ENCODE measurements around the gene RFX6.
"Not testable (repeated sequence)": the region's sequence is repeated elsewhere in the genome, so short reads cannot be mapped to it uniquely, and the experiment has no call there.

Gene RFX6

GRCh38 chr6:116876635-116877611 is at the start of gene RFX6:
Gene RFX6, plus strand, starts transcription at chr6:116877242. Its CDS starts 34 bp downstream, at chr6:116877276.
- in situ Hi-C loops (cut with HindIII; ENCODE audit: low sequenced_read_pairs) = no loop called here

GRCh38 chr6:116827561-116828240 is 49.3 kb upstream of the RFX6 start:
- in situ Hi-C loops (cut with HindIII; ENCODE audit: low sequenced_read_pairs) = no loop called here

GRCh38 chr6:116828983-116829382 is 48.1 kb upstream of the RFX6 start, which contains the start of gene GPRC6A:
Gene GPRC6A, minus strand, starts transcription at chr6:116829083. Its CDS starts 70 bp downstream, at chr6:116829013.
- in situ Hi-C loops (cut with HindIII; ENCODE audit: low sequenced_read_pairs) = no loop called here

DNA sequence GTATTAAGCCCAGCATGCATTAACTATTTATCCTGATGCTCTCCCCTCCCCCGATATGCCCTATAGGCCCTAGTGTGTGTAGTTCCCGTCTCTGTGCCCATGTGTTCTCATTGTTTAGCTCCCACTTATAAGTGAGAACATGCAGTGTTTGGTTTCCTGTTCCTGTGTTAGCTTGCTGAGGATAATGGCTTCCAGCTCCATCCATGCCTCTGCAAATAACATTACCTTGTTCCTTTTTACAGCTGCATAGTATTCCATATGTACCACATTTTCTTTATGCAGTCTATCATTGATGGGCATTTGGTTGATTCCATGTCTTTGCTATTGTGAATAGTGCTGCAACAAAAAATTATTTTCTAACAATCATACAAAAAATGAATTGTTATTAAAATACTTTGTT is 42.5 kb upstream of the RFX6 start:
- in situ Hi-C loops (cut with HindIII; ENCODE audit: low sequenced_read_pairs) = not testable (repeated sequence)

GRCh38 chr6:116836606-116837342 is 40.3 kb upstream of the RFX6 start:
- in situ Hi-C loops (cut with HindIII; ENCODE audit: low sequenced_read_pairs) = no loop called here

DNA sequence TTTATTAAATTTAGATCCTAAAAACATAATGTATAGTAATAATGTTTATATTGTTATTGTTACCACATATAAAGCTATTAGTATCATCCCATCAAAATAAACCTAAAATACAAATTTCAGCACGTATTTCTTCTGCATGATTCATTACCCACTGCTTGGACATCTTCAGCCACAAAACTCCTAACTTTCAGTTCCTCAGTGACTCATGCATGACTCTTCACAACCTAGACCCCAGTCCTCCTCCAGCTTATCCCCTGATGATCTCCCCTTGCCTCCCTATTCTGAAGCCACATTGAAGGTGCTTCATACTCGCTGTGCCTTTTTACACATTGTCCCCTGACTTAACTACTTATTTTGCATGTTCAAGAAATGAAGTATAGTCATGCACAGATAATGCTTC is 37.0 kb upstream of the RFX6 start:
- in situ Hi-C loops (cut with HindIII; ENCODE audit: low sequenced_read_pairs) = no loop called here

DNA sequence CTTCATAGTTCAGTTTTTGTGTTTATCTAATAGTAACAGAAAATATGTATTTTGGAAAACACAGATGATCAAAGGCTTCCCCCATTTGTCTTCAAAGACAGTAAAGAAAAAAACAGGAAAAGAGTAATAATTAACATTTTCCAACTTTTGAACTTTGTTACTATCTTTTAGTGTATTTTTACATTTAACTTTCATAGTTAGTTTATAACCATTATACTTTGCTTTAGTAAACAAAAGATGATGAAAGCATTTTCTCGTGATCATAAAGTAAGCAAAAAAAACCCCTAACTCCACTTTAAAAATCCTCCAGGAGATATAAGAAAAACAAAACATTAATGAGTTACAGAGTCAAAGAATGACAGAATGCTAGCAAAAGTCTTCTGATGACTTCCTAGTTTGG is 34.6 kb upstream of the RFX6 start:
- in situ Hi-C loops (cut with HindIII; ENCODE audit: low sequenced_read_pairs) = no loop called here

DNA sequence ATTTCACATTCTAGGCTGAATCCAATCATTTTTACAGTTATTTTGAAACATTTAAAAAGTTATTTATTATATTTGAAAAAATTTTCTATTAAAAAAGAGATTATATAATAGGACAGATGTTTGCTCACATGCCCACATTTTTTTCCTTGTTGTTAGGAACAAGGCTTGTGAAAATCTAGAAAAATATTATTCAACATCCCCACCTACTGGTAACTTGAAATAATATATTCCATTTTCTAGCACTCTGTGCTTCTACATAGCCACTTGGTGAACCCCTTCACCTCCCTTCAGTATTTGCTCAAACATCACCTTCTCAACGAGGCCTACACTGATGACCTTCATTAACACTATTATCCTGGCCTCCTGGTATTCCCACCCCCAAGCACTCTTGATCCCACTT is 29.8 kb upstream of the RFX6 start:
- in situ Hi-C loops (cut with HindIII; ENCODE audit: low sequenced_read_pairs) = no loop called here

DNA sequence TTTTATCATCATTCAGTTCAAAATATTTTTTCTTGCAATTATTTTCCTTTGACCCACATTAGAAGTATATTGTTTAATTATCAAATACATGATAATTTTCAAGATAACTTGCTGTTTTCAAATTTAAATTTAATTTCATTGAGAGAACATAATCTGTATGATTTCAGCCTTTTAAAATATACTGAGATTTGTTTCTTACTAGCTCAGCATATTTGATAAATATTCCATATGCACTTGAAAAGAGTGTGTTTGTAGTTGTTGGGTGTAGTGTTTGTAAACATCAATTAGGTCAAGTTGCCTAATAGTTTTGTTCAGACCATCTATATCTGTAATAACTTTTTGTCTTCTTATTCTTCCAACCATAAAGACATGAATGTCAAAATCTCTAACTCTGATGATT is 19.0 kb upstream of the RFX6 start:
- in situ Hi-C loops (cut with HindIII; ENCODE audit: low sequenced_read_pairs) = no loop called here

- in situ Hi-C loops (cut with HindIII; ENCODE audit: low sequenced_read_pairs) = no loop called here
Measured at GRCh38 chr6:116859264-116859663, 17.8 kb upstream of the RFX6 start.

GRCh38 chr6:116866281-116866871 is 10.7 kb upstream of the RFX6 start:
- in situ Hi-C loops (cut with HindIII; ENCODE audit: low sequenced_read_pairs) = no loop called here

DNA sequence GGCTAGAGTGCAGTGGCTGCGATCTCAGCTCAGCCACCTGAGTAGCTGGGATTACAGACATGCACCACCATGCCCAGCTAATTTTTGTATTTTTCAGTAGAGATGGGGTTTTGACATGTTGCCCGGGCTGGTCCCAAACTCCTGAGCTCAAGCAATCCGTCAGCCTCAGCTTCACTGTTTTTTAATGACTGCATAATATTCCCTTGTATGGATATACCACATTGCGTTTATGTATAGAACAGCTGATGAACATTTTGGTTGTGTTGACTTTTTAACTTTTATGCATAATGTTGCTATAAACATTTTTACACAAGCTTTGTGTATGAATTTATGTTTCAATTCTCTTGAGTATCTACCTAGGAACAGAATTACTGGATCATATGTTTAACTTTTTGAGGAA is 4.3 kb upstream of the RFX6 start:
- in situ Hi-C loops (cut with HindIII; ENCODE audit: low sequenced_read_pairs) = no loop called here

DNA sequence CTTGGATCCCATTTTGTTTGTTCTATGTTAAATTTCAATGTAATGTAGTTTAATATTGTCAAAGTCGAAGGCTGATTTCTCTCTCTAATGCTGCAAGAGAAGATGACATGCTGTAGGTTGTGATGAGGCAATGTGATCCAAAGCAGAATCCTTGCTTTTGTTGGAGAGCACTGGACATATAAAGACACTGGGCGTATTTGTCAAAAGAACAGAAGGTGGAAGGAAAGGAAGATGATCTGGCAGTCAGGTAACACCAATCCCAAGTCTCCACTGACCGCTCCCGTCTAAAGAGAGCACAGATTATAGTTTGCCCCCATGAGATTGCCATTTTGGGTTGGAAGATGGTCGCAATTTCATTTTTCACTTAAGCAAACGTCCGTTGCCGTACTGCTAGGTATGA is 935 bp upstream of the RFX6 start:
- in situ Hi-C loops (cut with HindIII; ENCODE audit: low sequenced_read_pairs) = no loop called here

DNA sequence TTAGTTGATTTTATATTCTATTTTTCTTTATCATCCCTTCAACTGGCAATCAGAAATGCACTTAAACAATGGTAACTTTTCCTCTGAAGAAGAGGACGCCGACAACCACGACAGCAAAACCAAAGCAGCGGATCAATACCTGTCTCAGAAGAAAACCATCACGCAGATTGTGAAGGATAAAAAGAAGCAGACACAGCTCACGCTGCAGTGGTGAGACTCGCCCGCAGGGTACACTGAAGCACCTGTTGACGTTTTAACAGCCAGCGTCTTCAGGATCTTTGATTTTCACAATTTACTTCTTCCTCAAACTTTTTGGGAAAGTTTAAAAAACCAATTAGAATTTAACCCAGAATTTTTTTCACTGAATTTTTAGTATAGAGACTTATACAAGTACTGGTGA is 701 bp downstream of the RFX6 start:
- in situ Hi-C loops (cut with HindIII; ENCODE audit: low sequenced_read_pairs) = no loop called here

DNA sequence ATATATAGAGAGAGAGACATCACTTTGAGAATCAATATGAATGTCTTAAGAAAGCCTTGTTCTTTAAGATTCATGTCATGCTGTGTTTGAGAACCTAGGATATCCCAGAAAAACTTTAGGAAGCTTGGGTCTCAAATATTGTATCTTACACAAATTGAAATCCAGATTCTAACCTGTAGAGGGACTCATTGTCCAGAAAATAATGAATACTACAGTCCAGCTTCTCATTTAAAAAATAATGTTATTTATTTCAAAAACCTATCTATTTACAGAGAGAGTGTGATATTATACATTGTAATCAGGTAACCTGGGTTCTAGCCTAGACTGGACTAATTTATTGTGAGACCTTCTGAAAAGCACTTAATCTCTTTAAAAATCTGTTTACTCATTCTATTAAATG is 4.2 kb downstream of the RFX6 start:
- in situ Hi-C loops (cut with HindIII; ENCODE audit: low sequenced_read_pairs) = no loop called here

DNA sequence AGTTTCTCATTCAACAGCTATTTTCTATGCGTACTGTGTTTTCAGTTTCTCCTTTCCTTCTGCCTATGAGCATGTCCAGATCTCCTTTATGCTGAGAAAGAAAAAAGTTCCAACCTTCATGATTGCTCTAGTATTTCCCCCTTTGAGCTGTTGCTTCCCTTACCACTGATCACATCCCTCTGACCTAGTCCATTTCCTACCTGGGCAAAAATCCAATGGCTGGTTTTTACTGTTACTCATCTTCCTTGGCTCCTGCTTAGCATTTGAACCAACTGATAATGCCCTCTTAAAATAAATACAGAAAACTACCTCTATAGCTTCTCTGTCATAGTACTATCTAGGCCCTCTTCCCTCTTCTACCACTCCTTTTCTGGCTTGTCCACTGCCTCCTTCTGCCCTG is 6.0 kb downstream of the RFX6 start:
- in situ Hi-C loops (cut with HindIII; ENCODE audit: low sequenced_read_pairs) = no loop called here

GRCh38 chr6:116884530-116884929 is 7.5 kb downstream of the RFX6 start:
- in situ Hi-C loops (cut with HindIII; ENCODE audit: low sequenced_read_pairs) = no loop called here

DNA sequence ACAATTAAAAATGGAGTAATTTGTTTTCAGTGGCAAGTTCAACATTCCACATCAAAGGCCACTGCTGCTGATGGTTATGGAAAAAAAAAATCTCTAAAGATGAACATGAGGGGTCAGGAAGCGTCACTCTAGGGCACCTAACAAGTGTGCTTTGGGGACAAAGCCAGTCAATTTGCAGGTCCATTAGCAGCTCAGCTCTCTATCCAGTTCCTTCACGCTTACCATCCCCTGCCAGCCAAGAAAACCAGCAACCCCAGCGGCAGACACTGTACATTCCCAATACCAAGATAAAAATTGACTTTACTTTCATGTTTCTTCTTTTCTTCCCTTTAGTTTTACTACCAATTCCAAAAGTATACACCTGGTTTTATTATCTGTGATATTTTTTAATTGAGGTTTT is 10.1 kb downstream of the RFX6 start:
- in situ Hi-C loops (cut with HindIII; ENCODE audit: low sequenced_read_pairs) = no loop called here

DNA sequence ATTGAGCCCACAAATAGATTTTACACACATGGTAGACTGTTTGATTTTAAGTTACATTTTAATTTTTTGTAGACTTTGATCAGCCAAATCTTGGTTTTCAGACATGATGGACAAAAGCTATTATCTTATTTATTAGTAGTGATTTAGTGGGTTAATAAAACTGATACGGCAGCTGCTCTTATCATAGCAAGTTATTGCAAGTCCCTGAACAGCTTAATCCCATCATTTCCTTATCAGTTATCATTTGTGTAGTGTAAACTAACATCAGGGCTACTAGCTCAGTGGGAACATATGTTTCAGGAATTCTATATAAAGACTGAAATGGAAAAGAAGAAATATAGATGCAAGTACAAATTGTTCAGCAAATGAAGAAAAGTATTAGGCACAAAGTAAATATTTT is 10.9 kb downstream of the RFX6 start:
- in situ Hi-C loops (cut with HindIII; ENCODE audit: low sequenced_read_pairs) = no loop called here

GRCh38 chr6:116888732-116889360 is 11.8 kb downstream of the RFX6 start:
- in situ Hi-C loops (cut with HindIII; ENCODE audit: low sequenced_read_pairs) = no loop called here

GRCh38 chr6:116894669-116895068 is 17.6 kb downstream of the RFX6 start:
- in situ Hi-C loops (cut with HindIII; ENCODE audit: low sequenced_read_pairs) = no loop called here

Measured in DLD1 (cell line).